GM03348 (cell line): ENCODE results near the gene WNT10A.
"Not testable (repeated sequence)": the region's sequence is repeated elsewhere in the genome, so short reads cannot be mapped to it uniquely, and the experiment has no call there.

Experiments
- DNase-seq: peaks from one replicate; pipeline ENCODE4 v3.0.0; 2012; ENCODE audit warnings: low spot score

WNT10A gene

GRCh38 chr2:218893349-218894150, 12.9 kb downstream of the WNT10A start:
- no peak for DNase-seq

GRCh38 chr2:218894151-218894879, 13.7 kb downstream of the WNT10A start:
- DNase-seq = no peak

GRCh38 chr2:218894880-218895157, 14.2 kb downstream of the WNT10A start:
- DNase-seq = no peak

- DNase-seq = no peak
These were observed 14.7 kb downstream of the WNT10A start for GRCh38 chr2:218895326-218895725.

- no peak for DNase-seq
These were observed 15.3 kb downstream of the WNT10A start for GRCh38 chr2:218895759-218896500.

- no peak for DNase-seq
These were observed 16.1 kb downstream of the WNT10A start for GRCh38 chr2:218896501-218897393.

GRCh38 chr2:218897394-218898108, 16.9 kb downstream of the WNT10A start:
- no peak for DNase-seq

GRCh38 chr2:218898109-218898878, 17.6 kb downstream of the WNT10A start:
- peak; percentile 90 for DNase-seq

- no peak for DNase-seq
These were observed 18.5 kb downstream of the WNT10A start for GRCh38 chr2:218899147-218899546.

- no peak for DNase-seq
These were observed 21.8 kb downstream of the WNT10A start for GRCh38 chr2:218902427-218902826.

GRCh38 chr2:218904176-218904575, 23.5 kb downstream of the WNT10A start:
- DNase-seq = no peak

- peak; percentile 93 for DNase-seq
These were observed 28.3 kb downstream of the WNT10A start for GRCh38 chr2:218908721-218909619.

GRCh38 chr2:218910741-218911140, 30.1 kb downstream of the WNT10A start:
- no peak for DNase-seq

- no peak for DNase-seq
These were observed 39.9 kb downstream of the WNT10A start for GRCh38 chr2:218920504-218920903.

- no peak for DNase-seq
These were observed 44.1 kb downstream of the WNT10A start for GRCh38 chr2:218924757-218925156.

GRCh38 chr2:218925434-218925833, 44.8 kb downstream of the WNT10A start:
- no peak for DNase-seq

- no peak for DNase-seq
These were observed 46.8 kb downstream of the WNT10A start for GRCh38 chr2:218927422-218927821.

GRCh38 chr2:218927876-218928275, 47.2 kb downstream of the WNT10A start:
- no peak for DNase-seq

- DNase-seq = not testable (repeated sequence)
These were observed 49.8 kb downstream of the WNT10A start for GRCh38 chr2:218930488-218930887.
